HepG2 (cell line): ENCODE data around the gene CYP2J2. TPM values are rescaled to one million over a fixed set of nuclear protein-coding genes. Genes with fewer than 3 reads are reported as not detected.

Experiments
- KLF6 ChIP-seq: IDR thresholded peaks from 2 replicates; pipeline ENCODE4 v1.8.0; 2016; ENCODE audit warnings: missing biosample characterization, missing genetic modification reagents
- MEF2D ChIP-seq: sonication (generic); formaldehyde crosslinking; IDR thresholded peaks from 2 replicates; pipeline ENCODE4 v1.5.1; 2020; ENCODE audit warnings: mild to moderate bottlenecking, missing genetic modification reagents
- NFKB2 ChIP-seq: sonication (generic); formaldehyde crosslinking; IDR thresholded peaks from 2 replicates; pipeline ENCODE4 v1.4.0; 2020; ENCODE audit warnings: missing genetic modification reagents, borderline replicate concordance
- NRL ChIP-seq: sonication (generic); formaldehyde crosslinking; IDR thresholded peaks from 2 replicates; pipeline ENCODE4 v1.5.0; 2020; ENCODE audit warnings: missing genetic modification reagents, mild to moderate bottlenecking, moderate library complexity, borderline replicate concordance
- PAWR ChIP-seq: sonication (generic); formaldehyde crosslinking; IDR thresholded peaks from 2 replicates; pipeline ENCODE4 v1.4.0; 2020; ENCODE audit warnings: missing genetic modification reagents, mild to moderate bottlenecking, borderline replicate concordance
- POGZ ChIP-seq: sonication (generic); formaldehyde crosslinking; IDR thresholded peaks from 2 replicates; pipeline ENCODE4 v1.4.0; 2020; ENCODE audit warnings: mild to moderate bottlenecking, missing genetic modification reagents
- POLR2A ChIP-seq, 2 experiments: IDR thresholded peaks; 2 replicates each; pipeline ENCODE4 v1.6.1; 2011; ENCODE audit warnings: low read depth in 2 of 2, low read length in 2 of 2, mild to moderate bottlenecking in 1 of 2, moderate library complexity in 1 of 2; ENCODE audit not compliant: insufficient read depth in 1 of 2
- SP5 ChIP-seq: IDR thresholded peaks from 2 replicates; pipeline ENCODE4 v1.6.1; 2016; ENCODE audit warnings: low read depth, borderline replicate concordance
- ZMAT3 ChIP-seq: sonication (generic); formaldehyde crosslinking; conservative IDR thresholded peaks from 2 replicates; pipeline ENCODE4 v1.7.0; 2021; ENCODE audit warnings: missing genetic modification reagents
- ZNF441 ChIP-seq: sonication (generic); formaldehyde crosslinking; IDR thresholded peaks from 2 replicates; pipeline ENCODE4 v1.7.0; 2021; ENCODE audit warnings: missing genetic modification reagents, borderline replicate concordance
- ZNF781 ChIP-seq: sonication (generic); formaldehyde crosslinking; IDR thresholded peaks from 2 replicates; pipeline ENCODE4 v1.5.1; 2020; ENCODE audit warnings: borderline replicate concordance, mild to moderate bottlenecking, missing genetic modification reagents; ENCODE audit errors: not compliant biosample characterization
- ZNF83 ChIP-seq: sonication (generic); formaldehyde crosslinking; IDR thresholded peaks from 2 replicates; pipeline ENCODE4 v1.4.0; 2020; ENCODE audit warnings: missing genetic modification reagents, mild to moderate bottlenecking, borderline replicate concordance
- polyA plus RNA-seq, 8 experiments: library from polyadenylated mRNA; depleted of rRNA in 3 of 8; stranded (reverse) in 7 of 8; unstranded in 1 of 8; fragments of >200 nt; fragmentation: Illumina TruSeq in 4 of 8; extraction: Trizol in 4 of 8; gene quantifications; 2 replicates each; pipeline versions ENCODE4 v1.2.1 to v1.2.3, GENCODE V29; 2011 to 2016; ENCODE audit warnings: low read depth in 4 of 8, missing spikeins in 1 of 8, mixed read lengths in 1 of 8; ENCODE audit not compliant: insufficient read depth in 1 of 8
- total RNA-seq, 5 experiments: library from RNA; depleted of rRNA; stranded (reverse); fragments of >200 nt; fragmentation: Illumina TruSeq; extraction: Trizol; gene quantifications; 2 replicates each; pipeline ENCODE4 v1.2.3, GENCODE V29; 2016; ENCODE audit warnings: low read depth in 1 of 5
- TF ChIP-seq, protein P1 (sequence below): IDR thresholded peaks from 2 replicates; pipeline ENCODE4 v1.4.0; 2020; ENCODE audit warnings: mild to moderate bottlenecking, missing genetic modification reagents
- TF ChIP-seq, protein P2 (sequence below): sonication (generic); formaldehyde crosslinking; IDR thresholded peaks from 2 replicates; pipeline ENCODE4 v1.4.0; 2020; ENCODE audit warnings: missing genetic modification reagents, mild to moderate bottlenecking, borderline replicate concordance
- TF ChIP-seq, protein P3 (sequence below): sonication (generic); formaldehyde crosslinking; IDR thresholded peaks from 2 replicates; pipeline ENCODE4 v1.5.0; 2020; ENCODE audit warnings: missing genetic modification reagents

Gene CYP2J2
- total and polyA plus RNA-seq, 2 of the 13 experiments (the other 11 are each of a cell fraction or from before 2014, with no cell fraction given) = 2.1 to 5.9 TPM

DNA sequence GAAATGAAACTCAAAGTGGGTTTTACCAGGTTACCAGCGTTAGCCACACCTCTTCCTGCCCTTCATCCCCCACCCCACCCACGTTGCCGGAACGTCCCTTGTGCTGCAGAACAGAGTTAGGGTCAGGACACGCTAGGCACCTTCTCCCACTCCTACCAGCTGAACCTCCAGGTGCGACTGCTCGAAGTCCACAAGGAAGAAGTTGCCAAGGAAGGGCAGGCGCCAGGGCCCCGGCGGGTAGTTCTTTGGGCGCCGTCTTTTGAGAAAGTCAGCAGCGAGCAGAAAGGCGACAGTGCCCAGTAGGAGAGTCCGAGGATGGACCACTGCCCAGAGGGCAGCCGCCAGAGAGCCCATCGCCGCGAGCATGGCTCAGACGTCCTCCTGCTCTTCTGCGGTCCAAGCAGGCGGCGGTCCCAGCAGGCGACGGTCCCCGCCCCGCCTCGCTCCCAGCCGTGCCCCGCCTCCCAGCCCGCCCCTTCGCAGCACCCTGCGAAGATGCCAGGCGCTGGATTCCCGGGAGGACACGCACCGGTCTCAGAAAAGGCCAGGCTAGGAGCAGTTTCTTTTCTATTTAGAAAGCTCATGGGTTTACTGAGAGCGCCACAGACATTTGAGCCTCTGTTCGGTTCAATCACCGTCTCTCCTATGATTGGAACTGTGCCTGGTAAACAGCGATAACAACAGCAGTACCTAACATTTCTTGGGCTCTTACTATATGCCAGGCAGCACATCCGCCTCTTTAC, at the start of gene CYP2J2 (continued):
- 0 out of 2 replicates have a peak, but pooled peaks have one; percentile 25 for TF ChIP-seq ZMAT3 (CRISPR knock-in tag)
- TF ChIP-seq ZNF441 (CRISPR knock-in tag) = peak; percentile 60; the same call in 1 of the 2 replicates
- TF ChIP-seq, protein P1, sequence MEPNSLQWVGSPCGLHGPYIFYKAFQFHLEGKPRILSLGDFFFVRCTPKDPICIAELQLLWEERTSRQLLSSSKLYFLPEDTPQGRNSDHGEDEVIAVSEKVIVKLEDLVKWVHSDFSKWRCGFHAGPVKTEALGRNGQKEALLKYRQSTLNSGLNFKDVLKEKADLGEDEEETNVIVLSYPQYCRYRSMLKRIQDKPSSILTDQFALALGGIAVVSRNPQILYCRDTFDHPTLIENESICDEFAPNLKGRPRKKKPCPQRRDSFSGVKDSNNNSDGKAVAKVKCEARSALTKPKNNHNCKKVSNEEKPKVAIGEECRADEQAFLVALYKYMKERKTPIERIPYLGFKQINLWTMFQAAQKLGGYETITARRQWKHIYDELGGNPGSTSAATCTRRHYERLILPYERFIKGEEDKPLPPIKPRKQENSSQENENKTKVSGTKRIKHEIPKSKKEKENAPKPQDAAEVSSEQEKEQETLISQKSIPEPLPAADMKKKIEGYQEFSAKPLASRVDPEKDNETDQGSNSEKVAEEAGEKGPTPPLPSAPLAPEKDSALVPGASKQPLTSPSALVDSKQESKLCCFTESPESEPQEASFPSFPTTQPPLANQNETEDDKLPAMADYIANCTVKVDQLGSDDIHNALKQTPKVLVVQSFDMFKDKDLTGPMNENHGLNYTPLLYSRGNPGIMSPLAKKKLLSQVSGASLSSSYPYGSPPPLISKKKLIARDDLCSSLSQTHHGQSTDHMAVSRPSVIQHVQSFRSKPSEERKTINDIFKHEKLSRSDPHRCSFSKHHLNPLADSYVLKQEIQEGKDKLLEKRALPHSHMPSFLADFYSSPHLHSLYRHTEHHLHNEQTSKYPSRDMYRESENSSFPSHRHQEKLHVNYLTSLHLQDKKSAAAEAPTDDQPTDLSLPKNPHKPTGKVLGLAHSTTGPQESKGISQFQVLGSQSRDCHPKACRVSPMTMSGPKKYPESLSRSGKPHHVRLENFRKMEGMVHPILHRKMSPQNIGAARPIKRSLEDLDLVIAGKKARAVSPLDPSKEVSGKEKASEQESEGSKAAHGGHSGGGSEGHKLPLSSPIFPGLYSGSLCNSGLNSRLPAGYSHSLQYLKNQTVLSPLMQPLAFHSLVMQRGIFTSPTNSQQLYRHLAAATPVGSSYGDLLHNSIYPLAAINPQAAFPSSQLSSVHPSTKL (CRISPR knock-in tag) = 0 out of 2 replicates have a peak, but pooled peaks have one; percentile 40
- TF ChIP-seq POLR2A (IDR thresholded peaks at IDR 0.05; ENCODE audit: insufficient read depth in 1 of 2, low read depth in 2 of 2, low read length in 2 of 2) = peak in 1 of 2 experiments; percentile 73; a peak in 2 of 4 replicates
- 0 out of 2 replicates have a peak, but pooled peaks have one; percentile 22 for TF ChIP-seq ZNF83 (CRISPR knock-in tag)
- TF ChIP-seq SP5 (CRISPR knock-in tag) = peak; percentile 83
- peak; percentile 73 for TF ChIP-seq MEF2D
- 0 out of 2 replicates have a peak, but pooled peaks have one; percentile 28 for TF ChIP-seq NRL
- TF ChIP-seq, protein P2, sequence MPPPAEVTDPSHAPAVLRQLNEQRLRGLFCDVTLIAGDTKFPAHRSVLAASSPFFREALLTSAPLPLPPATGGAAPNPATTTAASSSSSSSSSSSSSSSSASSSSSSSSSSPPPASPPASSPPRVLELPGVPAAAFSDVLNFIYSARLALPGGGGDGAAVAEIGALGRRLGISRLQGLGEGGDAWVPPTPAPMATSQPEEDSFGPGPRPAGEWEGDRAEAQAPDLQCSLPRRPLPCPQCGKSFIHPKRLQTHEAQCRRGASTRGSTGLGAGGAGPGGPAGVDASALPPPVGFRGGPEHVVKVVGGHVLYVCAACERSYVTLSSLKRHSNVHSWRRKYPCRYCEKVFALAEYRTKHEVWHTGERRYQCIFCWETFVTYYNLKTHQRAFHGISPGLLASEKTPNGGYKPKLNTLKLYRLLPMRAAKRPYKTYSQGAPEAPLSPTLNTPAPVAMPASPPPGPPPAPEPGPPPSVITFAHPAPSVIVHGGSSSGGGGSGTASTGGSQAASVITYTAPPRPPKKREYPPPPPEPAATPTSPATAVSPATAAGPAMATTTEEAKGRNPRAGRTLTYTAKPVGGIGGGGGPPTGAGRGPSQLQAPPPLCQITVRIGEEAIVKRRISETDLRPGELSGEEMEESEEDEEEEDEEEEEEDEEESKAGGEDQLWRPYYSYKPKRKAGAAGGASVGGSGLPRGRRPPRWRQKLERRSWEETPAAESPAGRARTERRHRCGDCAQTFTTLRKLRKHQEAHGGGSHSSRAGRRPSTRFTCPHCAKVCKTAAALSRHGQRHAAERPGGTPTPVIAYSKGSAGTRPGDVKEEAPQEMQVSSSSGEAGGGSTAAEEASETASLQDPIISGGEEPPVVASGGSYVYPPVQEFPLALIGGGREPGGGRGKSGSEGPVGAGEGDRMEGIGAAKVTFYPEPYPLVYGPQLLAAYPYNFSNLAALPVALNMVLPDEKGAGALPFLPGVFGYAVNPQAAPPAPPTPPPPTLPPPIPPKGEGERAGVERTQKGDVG = peak; percentile 67; the same call in 1 of the 2 replicates
- TF ChIP-seq, protein P3, sequence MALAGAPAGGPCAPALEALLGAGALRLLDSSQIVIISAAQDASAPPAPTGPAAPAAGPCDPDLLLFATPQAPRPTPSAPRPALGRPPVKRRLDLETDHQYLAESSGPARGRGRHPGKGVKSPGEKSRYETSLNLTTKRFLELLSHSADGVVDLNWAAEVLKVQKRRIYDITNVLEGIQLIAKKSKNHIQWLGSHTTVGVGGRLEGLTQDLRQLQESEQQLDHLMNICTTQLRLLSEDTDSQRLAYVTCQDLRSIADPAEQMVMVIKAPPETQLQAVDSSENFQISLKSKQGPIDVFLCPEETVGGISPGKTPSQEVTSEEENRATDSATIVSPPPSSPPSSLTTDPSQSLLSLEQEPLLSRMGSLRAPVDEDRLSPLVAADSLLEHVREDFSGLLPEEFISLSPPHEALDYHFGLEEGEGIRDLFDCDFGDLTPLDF (CRISPR knock-in tag) = no peak
- TF ChIP-seq KLF6 = 0 out of 2 replicates have a peak, but pooled peaks have one; percentile 60
- TF ChIP-seq PAWR = no peak
- peak; percentile 70; the same call in 1 of the 2 replicates for TF ChIP-seq POGZ (CRISPR knock-in tag)
- peak; percentile 61; the same call in 1 of the 2 replicates for TF ChIP-seq NFKB2 (CRISPR knock-in tag)
- peak; percentile 68 for TF ChIP-seq ZNF781 (CRISPR knock-in tag)
